SKM-1 treated with dmso at 0.1 percent for 144 hours (cell line): ENCODE data around the gene ST6GALNAC3.
"Not testable (repeated sequence)": the region's sequence is repeated elsewhere in the genome, so short reads cannot be mapped to it uniquely, and the experiment has no call there.

ENCODE experiments used
- DNase-seq: peaks from one replicate; lab custom pipeline; 2025; ENCODE audit not compliant: unreplicated experiment; lab: John Stamatoyannopoulos, UW

Gene ST6GALNAC3

DNA sequence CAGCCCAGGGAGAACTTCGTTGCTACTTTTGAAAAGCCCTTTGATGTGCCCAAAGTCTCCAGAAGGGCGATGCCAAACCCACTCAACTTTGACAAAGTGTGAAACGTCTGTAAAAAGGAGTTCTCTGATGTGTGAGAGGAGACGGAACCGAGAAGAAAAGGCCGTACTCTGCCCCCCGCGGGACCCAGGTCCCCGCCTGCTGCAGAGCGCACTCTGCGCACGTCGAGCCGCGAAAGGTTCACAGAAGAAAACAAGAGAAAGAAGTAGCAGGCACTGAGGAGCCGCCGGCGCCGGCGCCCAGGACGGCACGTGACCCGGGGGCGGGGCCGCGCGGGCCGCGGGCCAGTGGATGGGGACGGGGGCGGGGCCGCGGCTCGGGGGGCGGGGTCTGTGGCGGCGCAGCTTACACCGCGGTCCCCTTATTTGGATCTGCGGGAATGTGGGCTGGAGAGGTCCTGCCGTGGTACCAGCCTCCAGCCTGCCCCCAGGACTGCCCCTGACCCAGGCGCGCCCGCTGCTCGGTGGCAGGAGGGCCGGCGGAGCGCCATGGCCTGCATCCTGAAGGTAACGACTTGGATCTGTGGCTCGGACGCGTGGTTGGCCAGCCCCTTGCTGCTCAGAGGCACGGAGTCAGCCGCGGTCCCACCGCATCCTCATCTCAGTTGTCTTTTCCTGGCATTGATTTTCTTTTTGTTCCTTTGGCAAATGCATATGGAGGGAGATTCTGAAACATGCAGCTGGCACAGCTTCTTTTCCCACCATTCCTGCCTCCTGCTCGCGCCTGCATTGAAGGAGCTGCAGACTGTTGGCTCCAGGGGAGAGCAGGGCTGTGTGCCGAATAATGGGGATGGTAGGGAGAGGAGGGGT lies at the start of gene ST6GALNAC3:
TSS of gene ST6GALNAC3 (plus strand) at position 426 of the 867 bp plus-strand sequence.
- peak; percentile 69 for DNase-seq

DNA sequence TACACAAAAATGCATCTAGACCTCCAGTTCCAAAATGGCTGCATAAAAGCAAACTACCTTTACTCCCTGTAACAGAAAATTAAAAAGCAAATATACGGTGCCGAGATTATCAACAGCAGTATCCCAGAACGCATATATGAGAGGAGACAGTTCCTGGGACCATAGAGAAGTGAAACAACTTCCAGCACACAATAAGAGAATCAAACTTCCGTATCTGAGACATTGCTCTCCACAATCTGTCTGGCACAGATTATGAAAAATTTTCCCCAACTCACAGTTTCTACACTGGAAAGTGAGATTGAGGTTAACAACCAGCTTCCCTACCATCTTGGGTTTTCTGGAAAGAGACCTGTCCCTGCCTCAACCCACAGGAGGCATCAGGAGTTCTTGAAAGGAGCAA lies 47.2 kb upstream of the ST6GALNAC3 start:
- no peak for DNase-seq

DNA sequence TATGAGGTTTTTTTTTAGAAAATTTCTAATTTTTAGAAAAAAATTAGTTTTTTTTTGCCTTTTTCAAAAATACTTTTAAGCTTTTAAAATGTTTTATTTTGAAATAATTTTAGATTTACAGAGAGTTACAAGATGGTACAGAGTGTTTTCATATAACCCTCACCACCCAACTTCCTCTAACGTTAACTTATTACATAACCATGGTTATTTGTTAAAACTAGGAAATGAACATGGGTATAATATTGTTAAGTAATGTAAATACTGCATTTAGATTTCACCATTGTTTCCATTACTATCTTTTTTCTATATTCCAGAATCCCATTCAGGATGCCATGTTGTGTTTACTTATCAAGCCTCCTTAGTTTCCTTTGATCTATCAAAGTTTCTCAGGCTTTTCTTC lies 45.2 kb upstream of the ST6GALNAC3 start:
- DNase-seq = peak; percentile 7

DNA sequence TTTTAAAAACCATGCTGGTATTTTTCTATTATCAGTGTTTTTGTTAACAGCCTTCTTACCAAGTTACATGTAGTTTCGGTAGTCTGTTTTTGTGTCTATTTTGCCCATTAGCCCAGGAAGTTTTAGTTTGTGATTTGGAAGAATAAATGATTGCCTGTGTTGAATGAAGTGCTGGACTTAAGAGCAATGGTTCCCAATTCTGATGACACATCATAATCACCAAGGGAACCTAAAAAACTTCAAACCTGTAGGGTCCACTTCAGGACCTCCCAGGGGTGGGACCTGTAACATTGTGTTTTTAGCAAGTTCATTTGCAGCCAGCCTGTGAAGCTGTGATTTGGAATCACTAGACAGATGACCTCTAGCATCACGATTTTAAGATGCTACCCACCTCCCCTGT lies 43.0 kb upstream of the ST6GALNAC3 start:
- DNase-seq = no peak

DNA sequence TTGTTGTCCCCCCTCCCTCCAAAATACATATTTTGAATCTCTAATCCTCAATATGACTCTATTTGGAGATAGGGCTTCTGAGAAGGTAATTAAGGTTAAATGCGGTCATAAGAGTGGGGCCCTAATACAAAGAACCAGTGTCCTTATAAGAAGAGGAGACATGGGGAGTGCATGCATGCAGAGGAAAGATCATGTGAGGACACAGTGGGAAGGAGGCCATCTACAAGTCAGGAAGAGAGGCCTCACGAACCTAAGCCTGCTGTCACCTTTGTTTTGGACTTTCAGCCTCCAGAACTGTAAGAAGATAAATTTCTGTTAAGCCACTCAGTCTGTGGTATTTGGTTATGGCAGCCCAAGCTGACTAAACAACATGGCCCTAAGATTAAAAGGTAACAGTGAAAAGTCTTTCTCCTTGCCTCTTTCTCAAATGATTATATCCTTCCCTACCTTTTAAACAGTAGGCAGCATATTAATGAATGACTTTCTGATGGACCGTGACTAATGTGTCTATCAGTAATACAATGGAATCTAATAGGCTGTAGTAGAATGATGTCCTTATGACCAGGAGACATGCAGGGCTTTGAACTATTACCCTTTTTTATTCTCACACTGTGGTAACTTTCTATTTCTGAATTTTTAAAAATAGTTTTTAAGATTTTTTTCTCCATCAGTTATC lies 40.6 kb upstream of the ST6GALNAC3 start:
- no peak for DNase-seq

DNA sequence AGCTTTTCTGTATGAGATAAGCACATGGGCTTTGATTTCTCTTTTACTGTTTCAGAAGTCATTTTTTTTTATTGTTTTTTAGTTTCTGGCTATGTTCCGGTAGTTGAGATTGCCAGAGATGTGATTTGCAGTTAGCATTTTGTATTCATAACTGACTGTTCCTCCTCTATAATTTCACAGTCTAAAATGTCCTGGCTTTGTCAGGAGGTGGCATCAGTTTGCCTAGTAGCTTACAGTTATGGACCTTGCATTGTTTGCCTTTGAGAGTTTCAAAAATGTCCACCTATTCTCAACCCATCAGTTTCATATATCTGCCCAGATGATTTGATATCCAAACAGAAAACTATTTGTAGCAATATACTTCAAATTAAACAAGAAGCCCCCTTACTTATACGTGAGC lies 39.5 kb upstream of the ST6GALNAC3 start:
- DNase-seq = no peak

DNA sequence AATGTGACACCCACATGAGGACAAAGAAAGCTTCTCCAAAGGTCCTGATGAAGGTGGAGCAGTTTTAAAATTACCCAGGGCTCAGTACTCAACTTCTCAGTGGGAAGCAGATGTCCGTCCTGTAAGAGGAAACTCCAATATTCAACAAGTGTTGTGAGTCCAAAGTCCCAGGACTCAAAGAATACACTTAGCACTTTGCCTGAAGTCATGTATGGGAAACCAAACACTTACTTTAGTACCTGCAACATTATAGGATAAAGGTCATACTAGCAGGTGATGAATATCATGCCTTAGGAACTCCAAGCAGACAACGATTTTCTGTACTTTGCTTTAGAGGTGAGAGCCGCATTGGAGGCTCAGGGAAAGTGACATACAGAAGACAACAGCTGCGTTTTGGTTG lies 37.2 kb upstream of the ST6GALNAC3 start:
- no peak for DNase-seq

DNA sequence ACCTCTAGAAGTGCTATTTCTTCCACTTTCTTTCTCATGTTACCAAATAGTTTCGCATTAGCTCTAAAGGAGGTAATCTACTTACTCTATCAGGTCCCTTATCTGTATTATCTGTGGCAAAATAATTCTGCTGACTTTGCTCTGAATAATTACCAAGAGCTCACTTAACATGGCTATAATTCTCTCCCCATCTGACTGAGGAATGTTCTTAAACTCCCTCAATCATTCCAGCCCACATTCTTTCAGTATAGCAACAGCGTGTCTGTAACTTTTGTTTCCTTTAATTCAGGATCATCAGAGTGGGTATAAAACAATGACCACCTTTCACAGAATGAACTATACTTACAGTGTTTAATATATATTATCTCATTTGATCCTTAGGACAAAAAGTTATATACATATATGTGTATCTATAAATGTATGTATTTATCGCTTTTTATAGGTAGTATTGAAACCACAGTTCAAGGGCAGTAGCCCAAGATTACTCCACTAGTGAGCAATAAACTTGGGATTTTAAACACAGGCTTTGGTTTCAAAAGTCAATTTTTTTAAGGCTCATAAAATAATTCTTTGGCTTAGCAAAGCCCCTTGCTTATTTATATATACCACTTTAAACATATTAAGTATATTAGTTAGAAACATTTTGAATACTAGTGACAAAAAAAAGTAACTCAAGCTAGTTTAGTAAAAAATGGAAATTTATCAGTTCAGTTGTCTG lies 36.1 kb upstream of the ST6GALNAC3 start:
- no peak for DNase-seq

DNA sequence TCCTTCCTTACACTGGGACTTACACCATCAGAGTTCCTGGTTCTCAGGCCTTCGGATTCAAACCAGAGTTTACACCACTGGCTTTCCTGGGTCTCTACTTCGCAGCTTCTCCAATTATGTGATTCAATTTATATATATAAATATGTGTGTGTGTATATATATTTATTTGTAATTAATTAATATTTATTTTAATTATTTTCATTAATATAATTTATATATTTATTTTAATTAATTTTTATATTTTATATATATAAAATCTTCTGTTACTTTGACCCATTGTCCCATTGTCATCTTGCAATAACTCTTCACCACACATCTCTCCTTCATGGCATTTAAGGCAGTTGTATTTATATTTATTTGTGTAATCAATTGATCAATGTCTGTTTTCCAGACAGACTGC lies 28.4 kb upstream of the ST6GALNAC3 start:
- DNase-seq = no peak

DNA sequence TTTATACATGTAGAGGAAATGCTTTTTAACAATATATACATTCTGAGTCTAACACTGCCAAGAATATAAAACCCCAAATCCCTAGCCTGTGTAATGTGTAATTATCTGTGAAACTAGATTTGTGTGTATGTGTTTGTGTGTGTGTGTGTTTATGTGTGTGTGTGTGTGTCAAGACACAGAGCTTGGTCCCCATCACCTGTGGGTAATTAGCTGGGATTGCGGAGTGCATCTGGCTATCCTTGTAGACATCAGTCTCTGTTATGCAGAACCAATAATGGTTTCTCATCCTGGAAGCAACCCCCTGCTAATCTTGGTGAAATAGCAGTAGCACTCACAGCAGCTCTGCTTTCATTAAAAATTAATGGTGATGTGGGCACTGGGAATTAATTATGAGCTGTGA lies 26.3 kb upstream of the ST6GALNAC3 start:
- no peak for DNase-seq

DNA sequence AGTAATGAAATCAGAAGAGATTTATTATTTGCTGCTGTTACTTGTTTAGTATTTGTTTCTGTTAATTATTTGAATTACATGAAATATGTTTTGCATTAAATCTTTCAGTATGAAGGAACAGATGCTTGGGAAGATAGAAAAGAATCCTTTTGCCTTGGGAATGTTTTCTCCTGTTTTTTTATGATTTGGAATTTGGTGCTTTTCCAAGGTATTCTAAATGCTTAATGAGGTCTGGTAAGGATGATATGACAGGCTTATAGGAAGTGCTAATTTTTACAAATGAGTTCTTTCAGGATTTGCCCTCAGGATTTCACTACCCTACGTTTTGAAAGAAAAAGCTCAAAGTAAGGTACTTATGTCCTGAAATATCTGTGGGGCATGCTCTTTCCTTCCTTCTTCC lies 25.6 kb upstream of the ST6GALNAC3 start:
- DNase-seq = no peak

DNA sequence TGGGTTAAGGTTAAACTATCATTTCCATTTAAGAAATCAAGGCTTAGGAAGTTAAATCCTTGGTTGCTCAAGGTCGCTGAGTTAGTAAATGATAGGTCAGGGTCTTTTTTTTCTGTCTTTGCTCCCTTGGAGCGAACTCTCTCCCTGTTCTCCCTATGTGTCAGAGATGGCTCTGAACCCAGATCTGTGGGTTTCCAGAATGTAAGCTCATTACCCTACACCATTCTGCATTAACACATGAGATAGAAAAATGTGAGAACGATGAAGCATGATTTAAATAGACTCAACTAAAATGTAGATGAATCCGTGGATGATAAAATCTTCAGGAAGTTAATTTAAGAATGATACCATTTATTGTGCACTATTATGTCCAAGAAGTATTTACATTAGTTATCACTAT lies 25.0 kb upstream of the ST6GALNAC3 start:
- no peak for DNase-seq

DNA sequence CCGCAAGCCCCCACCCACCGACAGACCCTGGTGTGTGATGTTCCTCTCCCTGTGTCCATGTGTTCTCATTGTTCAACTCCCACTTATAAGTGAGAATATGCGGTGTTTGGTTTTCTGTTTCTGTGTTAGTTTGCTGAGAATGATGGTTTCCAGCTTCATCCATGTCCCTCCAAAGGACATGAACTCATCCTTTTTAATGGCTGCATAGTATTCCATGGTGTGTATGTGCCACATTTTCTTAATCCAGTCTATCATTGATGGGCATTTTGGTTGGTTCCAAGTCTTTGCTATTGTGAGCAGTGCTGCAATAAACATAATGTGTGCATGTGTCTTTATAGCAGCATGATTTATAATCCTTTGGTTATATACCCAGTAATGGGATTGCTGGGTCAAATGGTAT lies 24.5 kb upstream of the ST6GALNAC3 start:
- DNase-seq = not testable (repeated sequence)

DNA sequence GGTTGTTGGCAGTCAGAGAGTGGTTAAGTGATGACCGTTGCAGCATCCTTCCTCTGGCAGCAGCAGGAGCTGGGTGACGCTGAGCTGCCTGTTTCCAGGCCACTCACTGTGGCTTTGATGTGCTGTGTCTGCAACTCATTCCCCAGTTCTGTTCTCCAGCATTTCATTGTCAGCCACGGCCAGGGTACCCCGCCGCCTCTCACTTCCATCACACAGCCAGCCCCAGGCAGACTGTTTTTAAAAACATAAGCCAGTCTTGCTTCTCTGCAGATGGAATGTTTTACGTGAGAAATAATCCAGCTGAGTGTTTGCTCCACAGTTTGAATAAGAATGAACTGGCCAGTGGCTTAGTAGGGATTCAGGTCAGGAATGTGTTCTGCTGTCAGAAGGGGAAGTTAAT lies 21.5 kb upstream of the ST6GALNAC3 start:
- no peak for DNase-seq

DNA sequence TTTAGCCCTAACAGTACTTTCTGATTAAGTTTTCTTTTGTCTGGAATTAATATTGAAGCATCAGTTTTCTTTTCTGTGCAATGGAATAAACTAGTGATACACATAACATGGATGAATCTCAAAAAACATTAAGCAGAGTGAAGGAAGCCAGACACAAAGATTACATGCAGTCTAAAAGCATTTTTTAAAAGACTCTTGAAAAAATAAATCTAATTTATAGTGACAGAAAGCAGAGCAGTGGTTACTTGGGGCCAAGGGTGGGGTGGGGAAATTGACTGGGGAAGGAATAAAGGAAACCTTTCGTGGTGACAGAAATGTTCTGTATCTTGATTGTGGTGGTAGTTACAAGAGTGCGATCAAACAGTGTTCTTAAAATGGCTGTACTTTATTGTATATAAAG lies 20.2 kb upstream of the ST6GALNAC3 start:
- DNase-seq = no peak

DNA sequence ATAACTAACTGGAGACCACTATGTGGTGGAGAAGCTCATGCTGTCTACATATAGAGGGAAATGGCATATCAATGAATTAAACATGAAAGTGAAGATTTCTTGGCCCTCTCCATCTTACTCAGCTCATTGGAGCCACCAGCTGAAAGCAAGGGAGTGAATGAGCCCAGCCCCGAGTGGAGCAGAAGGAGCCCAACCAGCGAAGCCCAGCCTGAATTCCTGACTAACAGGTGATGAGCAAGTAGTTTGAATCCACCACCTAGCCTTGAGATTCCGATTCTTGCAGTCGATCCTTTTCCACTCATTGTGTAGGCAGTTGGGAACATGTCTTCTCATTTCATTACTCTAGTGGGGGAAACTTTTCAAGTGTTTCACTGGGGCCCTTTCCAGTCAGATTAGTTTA lies 18.6 kb upstream of the ST6GALNAC3 start:
- no peak for DNase-seq

DNA sequence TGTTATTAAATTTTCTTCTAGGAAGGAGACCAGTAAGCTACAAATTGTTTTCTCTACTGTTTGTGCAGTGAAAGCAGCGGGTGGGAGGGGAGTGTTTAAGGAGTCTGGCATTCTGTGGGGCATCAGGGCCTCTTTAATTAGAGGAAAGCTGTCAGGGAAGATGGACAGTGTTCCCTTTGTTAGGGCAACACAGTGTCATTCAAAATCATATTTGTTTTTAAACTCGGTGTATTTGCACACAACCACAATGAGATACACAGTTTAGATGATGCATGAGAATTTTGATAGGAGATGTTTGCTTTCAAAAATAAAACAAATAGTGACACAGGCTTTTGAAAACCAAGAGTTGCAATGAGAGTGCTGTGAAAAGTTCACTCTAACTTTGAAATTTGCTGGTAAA lies 15.1 kb upstream of the ST6GALNAC3 start:
- no peak for DNase-seq

DNA sequence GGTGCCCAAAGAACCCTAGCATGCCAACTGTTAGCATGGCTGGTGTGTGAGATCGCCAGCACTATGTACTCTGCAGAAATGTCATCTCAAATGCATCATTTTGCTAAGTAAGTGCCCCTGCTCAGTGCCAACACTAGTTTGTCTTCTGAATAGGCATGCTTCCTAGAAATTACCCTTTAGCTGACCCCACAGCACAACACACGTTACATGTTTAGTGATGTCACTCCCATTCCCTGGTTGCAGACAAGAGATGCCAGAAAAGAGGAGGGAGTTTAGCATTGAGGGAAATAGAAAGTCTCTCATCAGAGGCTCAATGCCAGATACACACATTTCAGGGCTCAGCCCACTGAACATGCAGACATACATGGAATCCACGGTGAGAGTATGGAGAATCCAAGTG lies 9.3 kb upstream of the ST6GALNAC3 start:
- DNase-seq = no peak

DNA sequence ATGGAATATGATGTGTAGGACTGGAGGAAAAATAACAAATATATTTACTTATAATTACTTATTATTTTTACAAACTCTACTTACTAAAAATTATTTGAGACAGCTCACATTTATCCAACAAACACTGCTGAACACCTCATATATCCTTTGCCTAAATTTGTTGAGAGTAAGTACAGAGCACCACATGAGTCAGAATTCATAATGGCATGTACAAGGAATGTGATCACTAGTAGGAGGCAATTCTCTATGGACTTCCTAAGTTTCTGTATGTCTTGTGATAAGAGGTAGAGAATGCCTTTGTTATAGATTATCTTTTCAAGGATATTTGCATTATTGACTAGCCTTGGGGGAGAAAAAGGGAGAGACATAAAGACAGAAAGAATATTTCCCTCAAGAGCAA lies 8.2 kb upstream of the ST6GALNAC3 start:
- DNase-seq = no peak

DNA sequence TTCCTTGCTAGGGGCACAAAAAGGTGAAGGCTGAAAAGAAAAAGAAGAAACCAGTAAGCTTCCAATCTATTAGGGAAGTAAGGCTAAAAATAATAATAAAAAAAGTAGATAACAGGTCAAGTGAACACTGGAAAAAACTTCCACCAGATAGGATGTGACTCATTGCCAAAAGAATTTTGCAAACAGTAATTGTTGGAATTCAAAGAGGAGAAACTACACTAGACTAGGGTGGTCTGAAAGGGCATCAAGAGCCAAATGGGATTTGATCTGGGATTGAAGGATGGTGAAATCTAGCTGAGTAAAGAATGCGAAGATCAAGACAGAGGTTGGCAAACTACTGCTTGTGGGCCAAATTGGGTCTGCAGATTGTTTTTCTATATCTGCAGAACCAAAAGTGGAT lies 6.0 kb upstream of the ST6GALNAC3 start:
- DNase-seq = no peak

DNA sequence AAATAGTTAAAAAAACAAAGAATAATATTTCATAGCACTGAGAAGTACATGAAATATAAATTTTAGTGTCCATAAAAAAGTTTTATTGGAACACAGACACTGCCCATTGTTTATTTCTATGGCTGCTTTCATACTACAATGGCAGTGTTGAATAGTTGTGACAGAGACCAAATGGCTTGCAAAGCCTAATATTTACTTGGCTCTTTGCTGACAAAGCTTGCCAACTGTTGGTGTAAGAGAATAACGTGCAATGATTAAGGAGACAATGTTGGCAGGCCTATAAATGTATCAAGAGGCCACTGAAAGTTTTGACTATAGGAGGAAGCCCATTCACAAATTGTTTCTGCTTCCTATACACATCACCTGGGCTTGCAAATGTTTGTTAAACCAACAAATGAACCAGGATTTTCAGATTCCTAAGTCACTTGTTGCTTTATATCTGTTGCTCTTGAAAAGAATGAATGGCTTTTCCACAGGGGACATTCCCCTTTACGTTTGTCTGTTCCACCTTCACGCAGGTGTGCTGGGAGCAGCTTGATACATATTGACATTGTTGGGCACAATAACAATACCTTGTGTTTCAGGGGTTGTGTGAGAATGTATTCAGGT lies 5.5 kb upstream of the ST6GALNAC3 start:
- no peak for DNase-seq

DNA sequence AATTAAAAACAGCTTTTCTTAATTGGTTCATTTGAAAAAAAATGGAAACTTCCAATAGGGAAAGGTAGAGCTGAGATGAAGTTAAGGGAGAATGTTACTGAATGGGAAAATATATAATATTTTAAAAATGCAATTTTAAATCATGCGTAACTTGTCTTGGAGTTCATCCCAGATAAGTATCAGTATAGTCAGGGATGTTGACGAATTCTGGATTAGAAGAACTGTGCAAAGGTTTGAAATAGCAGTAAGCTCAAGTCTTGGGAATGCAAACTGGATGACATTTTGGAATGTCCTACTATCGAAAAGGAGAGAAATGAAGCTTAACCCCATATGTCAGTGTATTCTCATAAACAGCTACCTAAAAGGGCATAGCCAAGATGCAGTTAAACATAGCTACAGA lies 4.0 kb upstream of the ST6GALNAC3 start:
- DNase-seq = no peak
